VCaP (cell line): ENCODE results near the gene KCNE4.

Source experiments
- H3K27ac ChIP-seq: fragments of 450-650 bp; 2 replicates; pipeline ENCODE4 v1.5.1; 2017
- CTCF ChIP-seq: fragments of 450-650 bp; conservative IDR thresholded peaks from 2 replicates; pipeline ENCODE4 v1.5.1; 2017; ENCODE audit warnings: mild to moderate bottlenecking, moderate library complexity

Gene KCNE4

GRCh38 chr2:223041527-223042109, 10.4 kb upstream of the KCNE4 start:
- no peak overlapping the region for H3K27ac ChIP-seq
- TF ChIP-seq CTCF, result no peak

- TF ChIP-seq CTCF, result no peak
- H3K27ac ChIP-seq, result no peak overlapping the region
These were observed 9.7 kb upstream of the KCNE4 start for GRCh38 chr2:223042284-223042683.

GRCh38 chr2:223042704-223043118, 9.3 kb upstream of the KCNE4 start:
- TF ChIP-seq CTCF, result no peak
- no peak overlapping the region for H3K27ac ChIP-seq

- TF ChIP-seq CTCF, result no peak
- H3K27ac ChIP-seq, result no peak overlapping the region
These were observed 8.6 kb upstream of the KCNE4 start for GRCh38 chr2:223043164-223043941.

- no peak for TF ChIP-seq CTCF
- H3K27ac ChIP-seq, result no peak overlapping the region
These were observed 7.7 kb upstream of the KCNE4 start for GRCh38 chr2:223044092-223044836.

GRCh38 chr2:223044916-223045700, 6.9 kb upstream of the KCNE4 start:
- TF ChIP-seq CTCF, result no peak
- no peak overlapping the region for H3K27ac ChIP-seq
